ENCODE data around the gene TCN2.

GRCh38 chr22:30637701-30638114 is 30.7 kb downstream of the TCN2 start:
- TF ChIP-seq CTCF (IDR thresholded peaks at IDR 0.05; ENCODE audit: insufficient read depth, low read depth, low read length) (no peak), EZH2 (IDR thresholded peaks at IDR 0.05; ENCODE audit: insufficient read depth, low read length) (no peak)
